HEK293T (cell line): ENCODE data around the gene MADD.

Experiments
- CTCF ChIA-PET: fragments of 350-600 bp; formaldehyde crosslinking; extraction: SDS; loops from one replicate; lab custom pipeline; 2021; ENCODE audit warnings: antibody characterized with exemption, inconsistent platforms; lab: Yijun Ruan, JAX
- POLR2A ChIA-PET: fragments of 350-600 bp; formaldehyde crosslinking; extraction: SDS; loops from one replicate; lab custom pipeline; 2020; ENCODE audit warnings: antibody characterized with exemption, inconsistent platforms; lab: Yijun Ruan, JAX
- DNase-seq: peaks from one replicate; pipeline ENCODE4 v3.0.0; 2012; ENCODE audit warnings: mixed read lengths; ENCODE audit errors: extremely low spot score
- ARNT ChIP-seq: fragments of 450-650 bp; IDR thresholded peaks from 2 replicates; pipeline ENCODE4 v1.6.1; 2017; ENCODE audit warnings: mild to moderate bottlenecking
- BHLHE40 ChIP-seq: fragments of 450-650 bp; IDR thresholded peaks from 2 replicates; pipeline ENCODE4 v1.6.1; 2016; ENCODE audit warnings: mild to moderate bottlenecking, moderate library complexity, borderline replicate concordance
- CTBP1 ChIP-seq: fragments of 450-650 bp; IDR thresholded peaks from 2 replicates; pipeline ENCODE4 v1.6.1; 2016; ENCODE audit warnings: borderline replicate concordance
- ELF4 ChIP-seq: fragments of 450-650 bp; IDR thresholded peaks from 2 replicates; pipeline ENCODE4 v1.6.1; 2017; ENCODE audit warnings: antibody characterized with exemption
- FOXA1 ChIP-seq: fragments of 450-650 bp; IDR thresholded peaks from 2 replicates; pipeline ENCODE4 v1.6.1; 2016; ENCODE audit warnings: mild to moderate bottlenecking
- FOXK2 ChIP-seq: fragments of 450-650 bp; IDR thresholded peaks from 2 replicates; pipeline ENCODE4 v1.6.1; 2016; ENCODE audit warnings: mild to moderate bottlenecking
- FOXM1 ChIP-seq: fragments of 450-650 bp; IDR thresholded peaks from 2 replicates; pipeline ENCODE4 v1.6.1; 2017; ENCODE audit warnings: mild to moderate bottlenecking, borderline replicate concordance
- HDGF ChIP-seq: fragments of 450-650 bp; IDR thresholded peaks from 2 replicates; pipeline ENCODE4 v1.6.1; 2017; ENCODE audit warnings: antibody characterized with exemption, borderline replicate concordance
- L3MBTL2 ChIP-seq: fragments of 450-650 bp; conservative IDR thresholded peaks from 2 replicates; pipeline ENCODE4 v1.6.1; 2016; ENCODE audit warnings: mild to moderate bottlenecking
- LEF1 ChIP-seq: fragments of 450-650 bp; IDR thresholded peaks from 2 replicates; pipeline ENCODE4 v1.6.1; 2017; ENCODE audit warnings: mild to moderate bottlenecking, borderline replicate concordance
- NFRKB ChIP-seq: fragments of 450-650 bp; IDR thresholded peaks from 2 replicates; pipeline ENCODE4 v1.6.1; 2016; ENCODE audit warnings: mild to moderate bottlenecking, moderate library complexity
- PKNOX1 ChIP-seq: fragments of 450-650 bp; IDR thresholded peaks from 2 replicates; pipeline ENCODE4 v1.6.1; 2016
- SP1 ChIP-seq: fragments of 450-650 bp; IDR thresholded peaks from 2 replicates; pipeline ENCODE4 v1.6.1; 2017
- SUZ12 ChIP-seq: fragments of 450-650 bp; IDR thresholded peaks from 2 replicates; pipeline ENCODE4 v1.6.1; 2016; ENCODE audit warnings: mild to moderate bottlenecking
- TARDBP ChIP-seq: fragments of 450-650 bp; IDR thresholded peaks from 2 replicates; pipeline ENCODE4 v1.6.1; 2016
- ZNF384 ChIP-seq: fragments of 450-650 bp; IDR thresholded peaks from 2 replicates; pipeline ENCODE4 v1.6.1; 2016

The MADD gene

GRCh38 chr11:47295385-47295784, 25.5 kb downstream of the MADD start:
- TF ChIP-seq SUZ12 = no peak
- no peak for TF ChIP-seq SP1
- no peak for TF ChIP-seq ARNT
- TF ChIP-seq ELF4 = no peak
- no peak for TF ChIP-seq LEF1
- TF ChIP-seq NFRKB = no peak
- TF ChIP-seq PKNOX1 = no peak
- ChIA-PET CTCF (no interaction called here), POLR2A (no interaction called here)

GRCh38 chr11:47296045-47296444, 26.1 kb downstream of the MADD start:
- ChIA-PET CTCF (interaction anchor here (0.5 kb wide), 1 partner anchor 133 kb away, joined by 3 read pairs; no protein-coding TSS in a partner anchor), POLR2A (no interaction called here)
- no peak for DNase-seq
- TF ChIP-seq CTBP1 (no peak), SUZ12 (no peak), ZNF384 (no peak)

More at GRCh38 chr11:47295385-47295784, 25.5 kb downstream of the MADD start:
- no peak for DNase-seq

GRCh38 chr11:47299078-47299477, 29.1 kb downstream of the MADD start:
- TF ChIP-seq ZNF384 (no peak), FOXA1 (no peak), SP1 (no peak), BHLHE40 (no peak), FOXK2 (no peak), HDGF (no peak), NFRKB (no peak), ELF4 (no peak), L3MBTL2 (no peak), FOXM1 (no peak), CTBP1 (no peak), PKNOX1 (no peak), ARNT (no peak), TARDBP (no peak), SUZ12 (no peak)
- CTCF ChIA-PET = no interaction called here

GRCh38 chr11:47302853-47303252, 32.9 kb downstream of the MADD start:
- no peak for DNase-seq
- ChIA-PET POLR2A (no interaction called here), CTCF (no interaction called here)
- TF ChIP-seq ELF4 = no peak

More at GRCh38 chr11:47299078-47299477, 29.1 kb downstream of the MADD start:
- no peak for DNase-seq
- POLR2A ChIA-PET = no interaction called here

GRCh38 chr11:47305734-47306483, 36.0 kb downstream of the MADD start:
- DNase-seq = no peak
- ChIA-PET POLR2A (interaction anchor here (2.0 kb wide), 1 partner anchor 57 kb away, joined by 5 read pairs; the partner anchor contains the start of gene ACP2), CTCF (interaction anchor here (1.2 to 1.4 kb wide), 2 partner anchors 49 kb away, joined by 3 to 4 read pairs; no protein-coding TSS in a partner anchor)
- TF ChIP-seq FOXM1 (no peak), TARDBP (no peak), ELF4 (no peak), LEF1 (no peak), L3MBTL2 (no peak), FOXA1 (no peak), CTBP1 (no peak), PKNOX1 (no peak), SP1 (no peak), BHLHE40 (no peak), HDGF (no peak), ARNT (no peak), SUZ12 (no peak), ZNF384 (no peak), FOXK2 (no peak), NFRKB (no peak)

GRCh38 chr11:47306484-47306844, 36.5 kb downstream of the MADD start:
- CTCF ChIA-PET = interaction anchor here (1.2 kb wide), 1 partner anchor 48 kb away, joined by 4 read pairs; no protein-coding TSS in a partner anchor
- POLR2A ChIA-PET = interaction anchor here (2.0 kb wide), 1 partner anchor 58 kb away, joined by 5 read pairs; the partner anchor contains the start of gene ACP2
- DNase-seq = no peak
- no peak for TF ChIP-seq TARDBP
- TF ChIP-seq FOXK2 = no peak
- no peak for TF ChIP-seq NFRKB
- TF ChIP-seq CTBP1 = no peak
- TF ChIP-seq FOXM1 = no peak
- no peak for TF ChIP-seq PKNOX1
- no peak for TF ChIP-seq HDGF
- TF ChIP-seq ARNT = no peak
- no peak for TF ChIP-seq BHLHE40
- no peak for TF ChIP-seq SUZ12
